ENCODE data around the gene BCL2L15. TPM values are rescaled to one million over a fixed set of nuclear protein-coding genes. Genes with fewer than 3 reads are reported as not detected.

The BCL2L15 gene
- total RNA-seq, 2 donors from 2014 or later, result 0.08 TPM; not detected in 1

DNA sequence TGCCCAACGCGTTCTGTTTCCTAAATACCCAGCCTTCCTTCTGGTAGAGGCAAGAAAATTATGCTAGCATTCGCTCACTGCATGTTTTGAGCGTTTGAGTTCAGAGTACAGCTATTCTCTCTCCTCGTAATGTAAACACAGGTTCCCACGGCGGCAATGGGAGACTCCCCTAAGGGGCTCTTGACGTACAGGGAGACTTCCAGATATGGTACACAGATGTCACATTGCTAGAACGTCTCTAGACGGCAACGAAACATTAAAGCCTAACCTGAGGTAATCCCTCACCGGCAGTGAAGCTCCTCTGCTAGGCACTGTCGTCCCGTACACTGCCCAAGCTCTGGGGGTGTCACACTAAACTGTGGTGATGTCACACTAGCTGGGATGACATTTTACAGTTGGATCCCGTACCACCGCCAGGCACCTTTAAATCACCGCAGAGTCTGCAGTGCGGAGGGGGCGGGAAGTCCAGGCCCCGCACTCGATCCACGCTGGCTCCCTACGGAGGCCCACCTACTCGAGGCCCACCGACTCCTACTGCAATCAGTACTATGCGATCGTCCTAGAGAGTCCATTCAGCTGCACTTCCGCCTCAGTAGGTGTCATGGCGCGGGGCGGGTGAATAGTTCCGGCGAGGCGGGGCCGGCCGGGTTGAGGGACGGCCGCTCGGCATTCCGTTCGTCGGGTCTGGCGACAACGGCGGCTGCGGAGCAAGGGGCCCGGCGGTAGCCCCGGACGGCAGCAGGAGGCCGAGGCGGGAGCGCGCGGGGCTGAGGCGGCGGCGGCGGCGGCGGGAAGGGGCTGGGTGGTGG is 41.8 kb upstream of the BCL2L15 start, which contains the start of gene HIPK1:
Gene HIPK1 (plus strand): TSS at position 384 of the 809 bp plus-strand sequence.
- Histone ChIP-seq H3K4me3 (peak within 1 kb of the TSS; percentile 79 to 85), H3K36me3 (no peaks in the 10 kb centered on the region), H3K4me1 (peaks cover 0 to 46% of the 10 kb centered on the region in 2 donors), H3K27ac (peak within 1 kb of the TSS; percentile 92 to 97), H3K27me3 (no peaks in the 10 kb centered on the region), H3K9me3 (no peaks in the 10 kb centered on the region)
- DNase-seq (ENCODE audit: low spot score), result peak; percentile 91
- TF ChIP-seq, protein P1, sequence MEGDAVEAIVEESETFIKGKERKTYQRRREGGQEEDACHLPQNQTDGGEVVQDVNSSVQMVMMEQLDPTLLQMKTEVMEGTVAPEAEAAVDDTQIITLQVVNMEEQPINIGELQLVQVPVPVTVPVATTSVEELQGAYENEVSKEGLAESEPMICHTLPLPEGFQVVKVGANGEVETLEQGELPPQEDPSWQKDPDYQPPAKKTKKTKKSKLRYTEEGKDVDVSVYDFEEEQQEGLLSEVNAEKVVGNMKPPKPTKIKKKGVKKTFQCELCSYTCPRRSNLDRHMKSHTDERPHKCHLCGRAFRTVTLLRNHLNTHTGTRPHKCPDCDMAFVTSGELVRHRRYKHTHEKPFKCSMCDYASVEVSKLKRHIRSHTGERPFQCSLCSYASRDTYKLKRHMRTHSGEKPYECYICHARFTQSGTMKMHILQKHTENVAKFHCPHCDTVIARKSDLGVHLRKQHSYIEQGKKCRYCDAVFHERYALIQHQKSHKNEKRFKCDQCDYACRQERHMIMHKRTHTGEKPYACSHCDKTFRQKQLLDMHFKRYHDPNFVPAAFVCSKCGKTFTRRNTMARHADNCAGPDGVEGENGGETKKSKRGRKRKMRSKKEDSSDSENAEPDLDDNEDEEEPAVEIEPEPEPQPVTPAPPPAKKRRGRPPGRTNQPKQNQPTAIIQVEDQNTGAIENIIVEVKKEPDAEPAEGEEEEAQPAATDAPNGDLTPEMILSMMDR (IDR thresholded peaks at IDR 0.05), result no peak

DNA sequence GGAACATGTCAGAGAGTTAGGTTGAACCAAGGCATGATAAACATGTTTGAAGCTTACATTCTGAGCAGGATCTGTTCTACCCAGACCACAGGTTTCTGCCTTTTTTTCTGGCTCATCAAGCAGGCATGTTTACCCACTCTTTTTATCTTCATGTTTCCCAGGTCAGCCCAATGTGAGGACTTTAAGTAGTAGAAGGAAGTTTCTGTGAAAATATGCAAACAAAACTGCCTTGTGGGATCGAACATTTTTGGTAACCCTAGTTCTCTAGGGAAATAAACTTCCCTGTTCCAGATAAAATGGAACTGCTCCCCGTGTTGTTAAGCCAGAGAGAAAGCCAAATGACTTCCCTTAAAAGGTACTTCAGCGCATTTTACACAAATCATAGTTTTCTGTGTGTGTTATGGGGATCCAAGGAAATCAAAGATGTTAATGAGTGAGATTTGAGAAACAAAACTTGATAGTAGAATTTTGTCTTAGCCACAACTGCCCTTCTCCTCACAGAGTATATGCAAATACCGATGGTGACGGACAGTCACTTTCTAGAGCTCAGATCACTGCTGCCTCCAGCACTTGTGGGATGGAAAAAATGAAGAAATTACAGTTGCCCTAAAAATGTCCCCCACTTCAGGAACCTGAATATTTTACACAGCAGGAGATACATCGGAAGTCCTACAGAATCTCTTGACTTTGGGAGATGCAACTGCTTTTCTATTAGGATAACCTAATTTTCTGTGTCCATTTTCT is 41.0 kb upstream of the BCL2L15 start:
- TF ChIP-seq, protein P1 (IDR thresholded peaks at IDR 0.05), result no peak
- Histone ChIP-seq H3K36me3 (no peaks in the 10 kb centered on the region), H3K4me3 (peak overlapping the region; percentile 79 to 85), H3K27ac (peak overlapping the region; percentile 92 to 97), H3K27me3 (no peaks in the 10 kb centered on the region), H3K4me1 (peaks cover 0 to 39% of the 10 kb centered on the region in 2 donors), H3K9me3 (no peaks in the 10 kb centered on the region)
- no peak for DNase-seq (ENCODE audit: low spot score)

DNA sequence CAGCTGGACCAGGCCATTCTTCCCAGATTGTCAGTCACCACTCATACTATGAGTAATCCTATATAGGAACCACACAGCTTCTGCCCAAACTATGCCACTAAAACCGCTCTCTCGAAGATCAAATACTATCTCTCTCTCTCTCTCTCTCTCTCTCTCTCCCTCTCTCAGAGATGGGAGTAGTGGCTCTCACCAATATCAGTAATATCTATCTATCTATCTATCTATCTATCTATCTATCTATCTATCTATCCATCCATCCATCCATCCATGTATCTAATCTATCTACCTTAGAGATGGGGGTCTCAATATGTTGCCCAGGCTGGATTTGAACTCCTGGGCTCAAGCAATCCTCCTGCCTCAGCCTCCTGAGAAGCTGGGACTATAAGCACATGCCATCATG is 37.1 kb upstream of the BCL2L15 start:
- Histone ChIP-seq H3K27ac (no peak overlapping the region), H3K4me3 (no peak overlapping the region), H3K36me3 (no peaks in the 10 kb centered on the region), H3K4me1 (peaks cover 0 to 8% of the 10 kb centered on the region in 2 donors), H3K27me3 (no peaks in the 10 kb centered on the region), H3K9me3 (no peaks in the 10 kb centered on the region)
- TF ChIP-seq, protein P1 (IDR thresholded peaks at IDR 0.05), result no peak
- DNase-seq (ENCODE audit: low spot score), result no peak

DNA sequence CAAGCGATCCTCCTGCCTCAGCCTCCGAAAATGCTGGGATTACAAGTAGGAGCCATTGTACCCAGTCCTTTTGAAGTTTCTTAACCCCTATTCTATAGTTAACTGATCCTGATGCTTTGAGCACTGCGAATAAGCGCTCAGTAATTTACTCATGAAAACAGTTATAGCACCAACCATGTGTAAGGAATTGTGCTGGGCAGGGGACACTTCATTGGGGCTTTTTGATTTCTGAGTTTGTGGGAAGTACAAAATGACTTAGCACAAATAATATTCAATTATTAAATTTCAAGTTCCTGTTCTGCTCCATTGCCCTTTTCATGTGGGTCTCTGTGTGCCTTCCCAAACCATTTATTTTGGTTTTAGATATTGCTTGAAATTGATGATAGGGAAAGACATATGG is 35.6 kb upstream of the BCL2L15 start:
- no peaks in the 10 kb centered on the region for H3K36me3 ChIP-seq
- H3K27ac ChIP-seq, result no peak overlapping the region
- H3K9me3 ChIP-seq, result no peaks in the 10 kb centered on the region
- H3K4me1 ChIP-seq, result no peaks in the 10 kb centered on the region
- H3K27me3 ChIP-seq, result no peaks in the 10 kb centered on the region
- TF ChIP-seq, protein P1 (IDR thresholded peaks at IDR 0.05), result no peak
- no peak overlapping the region for H3K4me3 ChIP-seq
- no peak for DNase-seq (ENCODE audit: low spot score)

DNA sequence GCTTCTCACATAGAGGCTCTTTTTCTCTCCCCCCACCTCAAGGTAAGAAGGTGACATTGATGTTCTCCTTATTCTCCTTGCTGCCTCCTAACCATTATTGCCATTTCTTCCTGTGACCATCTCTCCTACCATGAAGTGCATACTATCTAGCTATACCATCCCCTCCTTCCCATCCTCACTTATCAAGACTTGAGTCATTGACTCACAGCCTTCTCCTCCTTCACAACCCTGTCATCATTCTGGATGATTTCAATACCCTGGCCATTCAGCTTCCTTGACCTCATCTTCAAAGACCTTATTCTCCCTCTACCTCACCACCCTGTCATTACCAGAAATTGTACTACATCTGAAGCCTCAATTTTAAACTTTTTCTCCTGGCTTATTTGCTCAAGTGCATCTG is 30.9 kb upstream of the BCL2L15 start:
- Histone ChIP-seq H3K9me3 (no peaks in the 10 kb centered on the region), H3K36me3 (no peaks in the 10 kb centered on the region), H3K4me1 (peaks cover 0 to 5% of the 10 kb centered on the region in 2 donors), H3K27me3 (no peaks in the 10 kb centered on the region), H3K4me3 (no peak overlapping the region), H3K27ac (no peak overlapping the region)
- no peak for DNase-seq (ENCODE audit: low spot score)
- TF ChIP-seq, protein P1 (IDR thresholded peaks at IDR 0.05), result no peak
